ENCODE data around the gene TRAPPC2. TPM values are rescaled to one million over a fixed set of nuclear protein-coding genes. Genes with fewer than 3 reads are reported as not detected.

Gene TRAPPC2
- 10 to 100 TPM in 9 of 10 donors, 1 to 10 TPM in 1; 8.4 to 15.0 (median 12.9) TPM for polyA plus RNA-seq (ENCODE audit: insufficient read length in 10 of 10)
- long read RNA-seq, donor 1, partial matches to known transcripts: 0 of 1 reads
- long read RNA-seq, donor 1, other reads (novel, unspliced or antisense): 0 of 1 reads
- long read RNA-seq, donor 2: 0 reads
- long read RNA-seq, donor 3: 0 reads
- long read RNA-seq, donor 4, partial matches to known transcripts: 35 of 50 reads
- long read RNA-seq, donor 4, other reads (novel, unspliced or antisense): 14 of 50 reads
- long read RNA-seq, donor 5, partial matches to known transcripts: 0 of 2 reads
- long read RNA-seq, donor 5, other reads (novel, unspliced or antisense): 0 of 2 reads
- long read RNA-seq, donor 6, partial matches to known transcripts: 0 of 4 reads
- long read RNA-seq, donor 6, other reads (novel, unspliced or antisense): 0 of 4 reads
- long read RNA-seq, donor 7, partial matches to known transcripts: 0 of 3 reads
- long read RNA-seq, donor 7, other reads (novel, unspliced or antisense): 0 of 3 reads
- long read RNA-seq, donor 8, partial matches to known transcripts: 5 of 6 reads
- long read RNA-seq, donor 8, other reads (novel, unspliced or antisense): 0 of 6 reads
- long read RNA-seq, donor 9: 0 reads

DNA sequence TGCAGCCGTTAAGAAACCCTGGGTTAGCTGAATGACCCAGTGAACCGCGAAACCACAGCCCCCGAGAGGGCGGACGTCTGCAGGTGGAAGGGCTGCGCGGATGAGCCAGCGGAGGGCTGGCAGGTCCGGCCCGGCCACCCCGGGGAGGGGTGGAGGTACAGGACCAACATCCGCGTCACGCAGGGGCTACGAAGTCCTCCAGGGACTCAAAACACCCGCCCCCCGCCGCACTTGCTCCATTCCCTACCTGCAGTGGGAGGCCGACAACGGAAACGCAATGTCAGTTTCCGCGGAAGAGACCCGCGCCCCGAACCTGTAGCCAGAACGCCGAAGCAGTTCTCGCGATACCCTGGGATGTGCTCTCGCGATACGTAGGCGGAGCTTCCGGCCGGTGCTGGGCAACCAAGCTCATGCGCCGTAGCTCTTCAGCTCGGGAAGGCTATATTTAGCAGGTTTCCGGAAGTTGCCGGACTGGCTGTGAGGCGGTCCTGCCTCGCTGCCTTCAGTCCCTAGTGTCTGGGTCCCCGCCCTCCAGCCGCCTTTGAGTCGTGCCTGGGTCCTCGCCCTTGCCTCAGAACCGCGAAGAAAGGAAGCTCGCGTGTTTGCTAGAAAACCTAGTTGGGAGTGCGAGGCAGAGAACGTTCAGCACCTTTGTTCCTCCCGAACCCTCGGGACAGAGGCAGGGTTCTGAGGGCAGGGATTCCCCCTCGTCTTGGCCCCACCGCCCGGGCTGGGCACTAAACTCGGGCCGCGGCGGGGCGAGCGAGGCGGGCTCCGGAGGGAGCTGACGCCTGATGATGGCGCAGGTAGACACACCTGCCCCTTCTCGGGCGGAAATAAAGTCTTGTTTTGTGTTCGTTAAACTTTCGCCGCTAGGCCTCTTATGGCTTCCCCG is at the start of gene TRAPPC2, which contains the start of gene OFD1:
TRAPPC2 (minus strand) TSS at position 343 of the 895 bp plus-strand sequence. CDS start 14,657 bp downstream, outside the sequence.
OFD1 (plus strand) TSS at position 471 of the 895 bp plus-strand sequence; CDS start at position 795, 324 bp downstream.
- DNase-seq: peak; percentile 89 to 96 (median 95)

GRCh38 chrX:13780868-13781427 is 46.5 kb upstream of the TRAPPC2 start:
- no peak for DNase-seq

DNA sequence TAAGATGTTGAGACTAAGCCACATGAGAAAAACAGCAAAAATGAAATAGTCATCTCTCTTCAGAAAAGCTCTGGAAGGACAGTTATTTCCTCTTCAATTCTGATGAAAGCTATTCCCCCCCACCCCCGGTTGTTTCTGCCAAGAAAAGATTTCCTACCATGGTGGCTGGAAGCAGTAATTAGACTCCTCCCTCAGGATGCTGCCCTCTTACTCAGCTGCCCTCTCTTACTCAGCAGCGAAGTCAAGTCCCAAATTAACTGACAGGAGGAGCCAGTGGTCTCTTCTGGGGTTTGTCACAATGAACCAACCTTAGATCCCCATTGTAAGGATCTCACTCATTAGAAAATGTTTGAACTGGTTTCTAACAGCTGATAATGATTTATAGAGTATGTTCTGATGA is 44.5 kb upstream of the TRAPPC2 start:
- DNase-seq: no peak

DNA sequence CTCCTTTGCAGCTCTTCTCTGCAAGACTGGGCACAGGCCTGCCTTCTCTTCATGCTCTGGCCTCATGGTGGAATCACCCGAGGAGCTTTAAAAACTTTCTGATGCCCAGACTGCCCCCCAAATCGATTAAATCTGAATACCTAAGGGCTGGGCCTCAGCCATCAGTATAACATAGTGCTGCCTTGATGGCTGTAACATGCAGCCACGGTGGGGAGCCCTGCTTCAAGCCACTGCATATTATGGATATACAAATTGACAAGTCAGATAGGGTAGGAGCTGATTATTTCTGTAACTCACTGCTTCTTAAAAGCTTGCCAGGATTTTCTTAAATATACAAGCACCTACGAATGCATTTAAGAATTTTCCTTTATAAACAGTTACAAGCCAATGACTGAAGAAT is 42.0 kb upstream of the TRAPPC2 start:
- DNase-seq: no peak

GRCh38 chrX:13775837-13776236 is 41.4 kb upstream of the TRAPPC2 start:
- no peak for DNase-seq

GRCh38 chrX:13774696-13775095 is 40.3 kb upstream of the TRAPPC2 start:
- no peak for DNase-seq

- no peak for DNase-seq
Measured at GRCh38 chrX:13770013-13770535, 35.7 kb upstream of the TRAPPC2 start.

GRCh38 chrX:13768939-13769338 is 34.5 kb upstream of the TRAPPC2 start:
- no peak for DNase-seq

DNA sequence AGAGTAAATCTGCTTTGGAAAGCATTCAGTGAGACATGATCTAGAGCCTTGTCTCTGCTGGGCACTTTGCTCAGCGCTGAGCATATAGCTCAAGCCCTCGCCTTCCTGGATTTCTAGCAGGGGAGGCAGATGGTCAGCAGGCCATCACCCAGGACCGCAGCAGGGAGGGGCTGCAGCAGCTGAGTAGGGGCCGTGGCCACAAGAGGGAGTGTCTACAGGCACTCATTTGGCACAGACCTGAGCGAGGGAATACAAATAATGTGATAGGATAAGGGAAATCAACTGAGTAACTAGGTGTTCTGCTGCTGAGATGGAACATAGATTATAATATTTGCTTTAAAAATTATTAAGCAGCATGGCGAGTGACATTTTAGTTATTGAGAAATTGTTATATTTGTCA is 30.3 kb upstream of the TRAPPC2 start:
- DNase-seq: peak in 1 of 3 donors; percentile 45

DNA sequence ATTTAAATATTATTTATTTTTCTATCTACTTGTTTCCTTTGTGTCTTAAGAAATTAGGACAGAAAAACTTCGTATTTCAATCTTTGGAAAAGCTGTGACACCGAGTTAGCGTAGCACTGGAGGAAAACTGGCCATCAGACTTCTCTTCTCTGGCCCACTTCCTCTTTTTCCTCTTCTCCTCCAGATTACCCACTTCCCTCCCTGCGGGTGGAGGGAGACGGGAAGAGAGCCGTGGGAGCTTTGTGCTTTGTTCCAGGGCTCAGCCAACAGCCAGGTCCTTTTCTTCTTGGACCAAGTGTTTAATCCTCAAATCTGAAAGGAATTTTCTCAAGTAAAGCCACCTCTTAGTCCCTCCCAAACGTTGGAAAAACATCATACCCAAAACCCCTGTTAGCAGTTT is 29.9 kb upstream of the TRAPPC2 start:
- no peak for DNase-seq

DNA sequence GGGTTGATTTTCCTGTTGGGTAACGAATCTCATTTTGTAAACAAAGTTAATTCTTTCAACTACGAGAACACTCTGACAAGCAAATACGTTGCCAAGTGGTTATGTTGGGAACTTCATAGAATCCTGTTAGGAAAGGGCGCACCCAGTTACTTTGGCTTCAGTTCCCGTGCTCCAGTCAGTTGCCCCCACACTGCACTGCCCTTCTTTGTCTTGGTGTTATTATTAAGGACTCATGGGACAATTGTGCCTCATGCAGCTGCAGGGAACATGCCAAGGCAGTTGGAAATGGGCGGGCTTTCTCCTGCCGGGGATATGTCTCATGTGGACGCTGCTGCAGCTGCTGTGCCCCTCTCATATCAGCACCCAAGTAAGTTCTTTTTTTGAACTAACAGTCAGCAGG is 29.1 kb upstream of the TRAPPC2 start:
- peak in 1 of 3 donors; percentile 36 for DNase-seq

- no peak for DNase-seq
Measured at GRCh38 chrX:13761606-13762414, 27.4 kb upstream of the TRAPPC2 start.

GRCh38 chrX:13760426-13760825 is 26.0 kb upstream of the TRAPPC2 start:
- DNase-seq: no peak

DNA sequence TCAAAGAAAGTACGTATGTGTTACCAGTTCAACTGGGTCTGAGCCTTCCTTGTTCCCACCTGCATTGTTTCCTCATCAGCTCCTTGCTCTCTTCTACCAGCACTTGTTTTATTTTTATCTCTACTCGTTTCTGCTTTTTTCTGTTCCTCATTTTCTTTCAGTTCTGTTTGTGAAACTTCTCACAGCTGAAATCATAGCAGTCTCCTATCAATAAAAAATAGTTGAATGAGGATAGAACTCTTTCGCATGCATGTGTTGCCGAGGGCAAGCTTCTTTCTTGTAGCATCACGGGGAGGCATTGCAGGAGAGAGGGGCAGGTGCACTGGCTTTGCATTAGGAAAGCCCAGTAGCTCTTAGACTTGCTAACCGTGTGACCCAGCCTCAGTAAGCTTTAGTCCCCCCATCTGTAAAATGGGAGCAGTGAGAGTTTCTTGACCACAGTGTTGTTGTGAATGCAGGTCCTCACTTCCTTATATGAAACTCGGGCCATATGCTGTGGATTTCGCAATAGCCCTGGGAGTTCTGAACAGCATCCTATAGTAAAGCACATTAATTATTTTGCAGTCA is 24.8 kb upstream of the TRAPPC2 start:
- DNase-seq: no peak

DNA sequence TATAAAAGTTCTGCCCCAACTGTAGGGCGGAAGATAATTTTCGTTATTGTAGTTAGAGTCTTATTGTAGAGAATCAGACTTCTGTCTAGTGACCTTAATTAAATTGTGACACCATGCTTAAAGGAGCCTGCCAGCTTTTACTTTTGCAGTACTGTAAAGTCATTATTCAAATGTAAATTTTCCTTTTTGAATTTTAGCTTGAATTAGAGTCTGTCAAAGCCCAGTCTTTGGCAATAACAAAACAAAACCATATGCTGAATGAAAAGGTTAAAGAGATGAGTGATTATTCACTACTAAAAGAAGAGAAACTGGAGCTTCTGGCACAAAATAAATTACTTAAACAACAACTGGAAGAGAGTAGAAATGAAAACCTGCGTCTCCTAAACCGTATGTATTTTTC is 22.0 kb upstream of the TRAPPC2 start:
- DNase-seq: no peak

DNA sequence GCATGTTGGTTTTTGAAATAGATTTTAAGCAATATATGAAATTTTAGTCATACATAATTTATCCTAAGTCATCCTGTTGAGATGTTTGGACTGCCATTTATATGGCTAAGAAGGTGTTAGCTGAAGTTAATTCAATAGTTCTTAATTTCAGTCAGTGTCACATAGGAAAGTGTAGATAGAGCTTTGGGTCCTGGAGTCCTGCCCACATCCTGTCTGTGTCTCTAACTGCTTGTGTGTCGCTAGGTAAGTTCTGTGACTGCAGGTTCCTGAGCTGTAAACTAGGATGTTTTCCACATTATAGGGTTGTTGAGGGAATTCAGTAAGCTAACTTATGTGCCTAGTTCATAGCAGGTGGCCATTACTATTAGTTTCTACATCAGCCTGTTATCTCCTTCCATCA is 20.8 kb upstream of the TRAPPC2 start:
- no peak for DNase-seq

- no peak for DNase-seq
Measured at GRCh38 chrX:13754765-13755164, 20.3 kb upstream of the TRAPPC2 start.

GRCh38 chrX:13752646-13753045 is 18.2 kb upstream of the TRAPPC2 start:
- DNase-seq: peak in 1 of 3 donors; percentile 13

DNA sequence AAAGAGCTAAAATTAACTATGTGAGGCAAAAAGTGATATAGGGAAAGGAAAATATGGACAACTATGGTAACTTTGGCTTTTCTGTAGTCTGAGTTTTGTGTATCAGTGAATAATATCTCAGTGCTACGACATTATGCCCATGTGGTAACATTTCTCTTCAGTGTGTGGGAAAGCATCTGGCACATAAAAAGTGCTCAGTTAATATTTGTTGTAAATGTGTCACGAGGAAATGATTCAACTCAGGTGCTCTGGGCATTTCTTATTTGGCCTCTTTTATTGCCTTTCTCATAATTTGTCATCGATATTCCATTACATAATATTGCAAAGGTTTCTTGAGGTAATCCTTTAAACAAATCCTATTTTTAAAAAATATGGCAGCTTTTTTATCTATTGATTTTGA is 17.7 kb upstream of the TRAPPC2 start:
- no peak for DNase-seq

- DNase-seq: no peak
Measured at GRCh38 chrX:13750812-13751211, 16.4 kb upstream of the TRAPPC2 start.
